Jurkat, Clone E6-1 (cell line): ENCODE data around the gene PHKB.

Experiments used
- DNase-seq: peaks from one replicate; pipeline ENCODE4 v3.0.0-alpha.2; 2011; ENCODE audit warnings: low read depth, low spot score
- H3K4me3 ChIP-seq: 2 replicates; pipeline ENCODE4 v1.5.1; 2011; ENCODE audit warnings: mild to moderate bottlenecking, low read length, control low read depth, moderate library complexity

PHKB gene

DNA sequence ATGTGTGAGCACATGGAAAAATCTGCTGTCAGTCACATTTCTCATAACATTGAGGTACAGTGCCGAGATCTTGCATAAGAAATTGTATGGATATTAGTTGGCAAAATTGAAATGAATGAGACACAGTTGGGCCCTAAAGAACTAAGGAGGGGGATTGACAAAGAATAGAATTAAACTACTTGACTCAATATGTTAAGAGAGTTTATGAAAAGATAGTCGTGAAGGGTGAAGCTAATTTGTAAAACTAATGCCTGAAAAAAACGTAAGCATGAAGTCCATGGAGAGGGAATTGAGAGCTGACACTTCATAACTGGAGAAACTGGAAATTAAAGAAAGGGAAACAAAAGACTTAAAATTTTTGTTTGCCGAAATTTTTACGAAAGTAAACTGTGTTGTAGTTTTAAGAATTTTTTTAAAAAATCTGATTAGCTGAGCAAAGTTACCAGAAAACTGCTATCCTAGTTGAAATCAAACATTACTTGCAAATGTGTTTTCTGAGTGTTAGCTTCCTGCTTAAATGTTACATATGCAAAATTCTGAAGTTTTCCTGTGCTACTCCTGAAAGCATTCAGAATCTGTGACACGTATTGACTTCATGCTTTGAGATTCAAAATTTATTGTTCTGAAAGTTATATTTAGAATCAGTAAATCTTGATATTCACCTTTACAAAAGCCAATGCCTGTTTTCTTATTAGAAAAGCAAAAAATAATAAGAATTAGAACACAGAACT, 239.9 kb downstream of the PHKB start:
- H3K4me3 ChIP-seq, result no peak overlapping the region

GRCh38 chr16:47705266-47705665, 244.1 kb downstream of the PHKB start:
- DNase-seq, result no peak
- H3K4me3 ChIP-seq, result no peak overlapping the region

More for the DNA sequence above, 239.9 kb downstream of the PHKB start:
- no peak for DNase-seq

DNA sequence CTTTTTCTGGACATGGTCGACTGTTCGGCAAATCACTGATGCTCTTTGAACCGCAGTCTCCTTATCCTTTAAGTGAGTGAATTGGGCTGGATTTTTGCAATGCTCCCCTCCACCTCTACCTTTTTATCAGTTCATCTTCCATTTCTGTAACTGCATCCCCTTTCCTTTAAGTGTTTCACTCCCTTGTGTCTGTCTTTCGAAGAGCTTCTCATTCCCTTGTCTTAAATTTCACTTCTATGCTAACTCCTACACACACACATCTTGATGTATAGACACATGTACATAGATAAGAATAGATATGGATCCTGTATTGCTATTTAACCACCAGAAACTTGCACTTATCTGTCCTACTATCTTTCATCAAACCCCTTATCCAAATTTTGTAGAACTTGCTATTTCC, 250.7 kb downstream of the PHKB start:
- H3K4me3 ChIP-seq, result no peak overlapping the region
- no peak for DNase-seq

- no peak for DNase-seq
- H3K4me3 ChIP-seq, result no peak overlapping the region
These were observed 251.4 kb downstream of the PHKB start for GRCh38 chr16:47712276-47713224.

- no peak overlapping the region for H3K4me3 ChIP-seq
- DNase-seq, result peak; percentile 20
These were observed 252.1 kb downstream of the PHKB start for GRCh38 chr16:47713225-47713595.

DNA sequence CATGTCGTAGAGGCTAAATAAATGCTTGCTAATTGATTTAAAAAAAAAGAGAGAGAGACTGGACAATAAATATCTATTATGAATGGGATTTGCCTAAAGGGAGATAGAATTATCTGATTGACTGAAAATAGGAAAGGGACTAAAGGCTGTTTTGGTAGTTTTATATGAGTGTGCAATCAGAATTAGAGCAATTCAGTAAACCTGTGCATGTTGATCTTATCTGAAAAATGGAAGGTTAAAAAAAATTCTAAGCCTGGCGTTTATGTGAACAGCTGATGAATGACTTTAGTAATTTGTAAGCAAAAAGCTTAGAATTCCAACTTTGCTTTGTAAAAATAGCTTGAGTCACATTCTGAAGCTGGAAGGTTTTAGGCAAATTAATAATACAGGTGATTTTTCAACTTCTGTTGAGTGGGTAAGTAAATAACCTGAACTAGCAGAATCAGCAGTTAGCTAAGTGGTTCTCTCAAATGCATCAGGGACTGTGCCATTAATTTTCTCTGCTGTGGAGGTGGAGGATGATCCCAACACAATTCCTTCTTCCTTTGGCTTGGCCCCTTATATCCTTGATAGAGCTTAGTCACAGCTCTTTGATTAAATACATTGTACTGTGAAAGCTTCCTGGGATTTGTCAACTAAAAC, 254.4 kb downstream of the PHKB start:
- DNase-seq, result no peak
- H3K4me3 ChIP-seq, result no peak overlapping the region

GRCh38 chr16:47716571-47716970, 255.4 kb downstream of the PHKB start:
- no peak for DNase-seq
- H3K4me3 ChIP-seq, result no peak overlapping the region

GRCh38 chr16:47719713-47720112, 258.6 kb downstream of the PHKB start:
- no peak for DNase-seq
- H3K4me3 ChIP-seq, result no peak overlapping the region

DNA sequence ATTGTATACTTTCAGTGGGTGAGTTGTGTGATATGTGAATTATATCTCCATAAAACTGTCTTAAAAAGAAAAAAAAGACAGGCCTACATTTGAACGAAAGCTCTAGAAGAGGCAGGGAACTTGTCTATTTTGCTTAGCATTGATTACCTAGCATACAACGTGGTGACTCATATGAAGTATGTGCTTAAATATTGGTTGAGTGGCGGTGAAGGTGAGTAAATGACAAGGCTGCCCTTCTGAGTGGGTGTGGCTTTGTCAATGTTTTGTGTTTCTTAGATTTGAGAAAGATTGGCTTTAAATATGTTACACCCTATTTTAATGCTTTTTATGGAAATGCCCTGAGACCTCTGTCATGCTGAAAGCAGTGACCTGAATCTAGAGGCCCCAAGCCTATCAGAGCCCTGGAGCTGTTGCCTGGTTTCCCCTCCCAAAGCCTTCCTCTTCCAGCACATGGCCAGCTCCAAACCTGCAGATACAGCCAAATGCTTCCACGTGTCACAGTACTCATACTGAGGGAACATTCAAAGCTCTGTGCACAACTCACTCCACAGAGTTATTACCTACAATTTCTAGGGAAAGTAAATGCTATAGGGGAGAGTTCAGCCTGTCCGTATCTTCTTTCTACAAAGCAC, 260.0 kb downstream of the PHKB start:
- no peak for DNase-seq
- no peak overlapping the region for H3K4me3 ChIP-seq

DNA sequence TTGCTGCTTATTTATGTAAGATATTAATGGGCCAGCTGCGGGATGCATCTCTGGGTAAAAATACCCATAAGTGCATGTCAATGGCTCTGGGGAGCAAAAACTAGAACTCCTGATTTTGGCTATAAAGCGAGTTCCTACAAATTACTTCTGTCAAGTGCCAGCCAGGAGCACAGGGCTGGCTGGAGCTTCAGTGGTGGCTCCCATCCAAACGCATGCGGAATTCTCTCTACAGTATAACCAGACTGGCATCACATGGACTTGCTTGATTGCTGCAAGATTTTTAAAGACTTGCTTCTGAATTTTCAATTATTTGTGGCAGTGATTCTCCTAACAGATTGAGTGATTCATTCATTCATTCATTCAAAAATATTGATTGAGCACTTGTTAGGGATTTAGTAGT, 260.9 kb downstream of the PHKB start:
- H3K4me3 ChIP-seq, result no peak overlapping the region
- no peak for DNase-seq

- H3K4me3 ChIP-seq, result no peak overlapping the region
- DNase-seq, result no peak
These were observed 263.1 kb downstream of the PHKB start for GRCh38 chr16:47724115-47724785.

- no peak for DNase-seq
- H3K4me3 ChIP-seq, result no peak overlapping the region
These were observed 264.1 kb downstream of the PHKB start for GRCh38 chr16:47725188-47725695.

GRCh38 chr16:47726031-47726675, 265.0 kb downstream of the PHKB start:
- no peak for DNase-seq
- no peak overlapping the region for H3K4me3 ChIP-seq

DNA sequence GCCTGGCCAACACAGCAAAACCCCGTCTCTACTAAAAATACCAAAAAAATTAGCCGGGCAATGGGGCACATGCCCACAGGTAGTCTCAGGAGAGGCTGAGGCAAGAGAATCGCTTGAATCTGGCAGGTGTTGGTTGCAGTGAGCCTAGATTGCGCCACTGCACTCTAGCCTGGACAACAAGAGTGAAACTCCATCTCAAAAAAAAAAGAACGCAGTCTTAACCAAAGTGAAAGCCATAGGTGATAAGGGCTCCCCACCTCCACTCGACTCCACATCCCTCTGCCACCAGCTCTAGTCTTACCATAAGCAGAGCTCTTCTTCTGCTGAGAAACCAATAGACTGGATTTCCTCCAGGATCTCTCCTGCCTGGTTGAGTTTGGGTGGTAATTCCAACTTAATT, 266.0 kb downstream of the PHKB start:
- no peak for DNase-seq
- H3K4me3 ChIP-seq, result no peak overlapping the region

DNA sequence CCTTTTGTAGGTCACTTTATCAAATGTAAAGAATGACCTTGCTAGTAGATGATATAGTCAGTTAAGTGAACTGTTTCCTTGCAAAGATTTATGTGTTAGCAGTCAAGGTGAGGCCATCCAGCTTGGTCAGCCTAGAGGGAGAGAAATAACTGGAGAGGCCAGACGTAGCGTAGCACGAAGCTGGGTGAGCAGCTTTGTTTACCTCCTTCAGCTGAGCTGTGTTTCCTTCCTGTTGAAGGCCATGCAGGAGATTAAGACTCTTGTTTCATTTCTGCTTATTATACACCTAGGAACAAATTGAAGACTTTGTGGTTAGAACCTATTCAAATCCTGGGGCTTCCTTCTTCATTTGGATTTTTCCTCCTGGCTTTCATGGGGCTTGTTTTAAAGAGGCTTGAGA, 267.1 kb downstream of the PHKB start:
- no peak for DNase-seq

DNA sequence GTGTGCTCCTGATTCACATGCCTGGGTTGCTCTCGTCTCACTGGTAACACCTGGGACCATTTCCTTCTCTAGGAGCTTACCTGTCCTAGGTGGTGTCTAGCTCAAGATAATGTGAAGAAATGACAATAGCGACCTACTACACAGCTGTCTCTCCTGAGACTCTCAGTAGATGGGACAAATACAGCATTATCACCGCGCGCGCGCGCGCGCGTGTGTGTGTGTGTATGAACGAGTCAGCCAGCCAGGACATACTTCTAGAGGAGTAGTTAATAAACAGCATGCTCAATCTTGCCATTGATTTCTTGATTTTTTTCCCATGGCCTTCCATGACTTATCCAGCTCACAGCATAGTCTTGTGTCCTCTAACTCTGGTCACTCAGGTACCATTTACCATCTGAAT, 268.6 kb downstream of the PHKB start:
- H3K4me3 ChIP-seq, result no peak overlapping the region
- no peak for DNase-seq

More for the DNA sequence above, 267.1 kb downstream of the PHKB start:
- H3K4me3 ChIP-seq, result no peak overlapping the region

DNA sequence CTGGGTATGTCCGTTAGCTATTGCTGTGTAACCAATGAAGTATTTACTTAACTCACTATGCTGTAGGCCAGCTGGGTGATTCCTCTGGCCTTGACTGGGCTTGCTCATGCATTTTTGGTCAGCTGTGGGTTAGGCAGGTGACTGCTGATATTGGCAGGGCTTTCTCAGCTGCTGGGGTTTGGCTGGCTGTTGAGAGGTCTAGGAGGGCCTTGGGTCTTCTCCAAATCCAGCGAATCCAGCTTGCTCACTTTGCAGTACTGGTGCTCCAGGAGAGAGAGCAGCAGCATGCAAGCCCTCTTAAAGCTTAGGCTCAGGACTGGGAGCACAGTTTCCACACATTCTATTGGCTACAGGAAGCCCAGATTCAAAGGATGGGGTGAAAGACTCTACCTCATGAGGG, 270.1 kb downstream of the PHKB start:
- H3K4me3 ChIP-seq, result no peak overlapping the region

DNA sequence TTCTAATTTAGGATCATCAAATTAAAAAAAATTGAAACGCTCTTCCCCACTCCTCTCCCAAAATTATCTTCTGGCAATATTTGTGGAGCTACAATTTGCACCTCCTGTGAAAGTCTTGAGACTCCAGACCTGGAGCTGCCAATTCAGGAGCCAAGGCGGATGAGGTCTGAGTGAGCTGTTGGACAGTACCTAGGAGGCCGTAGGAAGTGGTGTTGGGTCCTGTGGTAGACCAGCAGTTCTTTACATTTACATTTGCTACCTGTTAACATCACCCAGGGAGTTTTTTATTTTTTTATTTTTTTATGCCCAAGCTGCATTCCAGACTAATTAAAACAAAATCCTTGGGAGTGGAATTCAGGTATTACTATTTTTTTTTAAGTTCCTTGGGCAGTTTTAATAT, 271.0 kb downstream of the PHKB start:
- no peak for DNase-seq

More for the DNA sequence above, 270.1 kb downstream of the PHKB start:
- no peak for DNase-seq

More for the DNA sequence above, 271.0 kb downstream of the PHKB start:
- H3K4me3 ChIP-seq, result no peak overlapping the region
